AG10803 (cell line): ENCODE measurements around the gene GRM8.

Source experiments
- DNase-seq: peaks from one replicate; pipeline ENCODE4 v3.0.0; 2010; ENCODE audit warnings: low read depth
- H3K4me3 ChIP-seq: 2 replicates; pipeline ENCODE4 v1.5.1; 2011; ENCODE audit warnings: mild to moderate bottlenecking, low read length, control low read depth
- CTCF ChIP-seq: conservative IDR thresholded peaks from 2 replicates; pipeline ENCODE4 v1.5.1; 2011; ENCODE audit warnings: mild to moderate bottlenecking, low read length, control low read depth, inconsistent platforms

Gene GRM8

GRCh38 chr7:126440542-126440941, 812.2 kb downstream of the GRM8 start:
- no peak for TF ChIP-seq CTCF
- DNase-seq = no peak
- no peak overlapping the region for H3K4me3 ChIP-seq

DNA sequence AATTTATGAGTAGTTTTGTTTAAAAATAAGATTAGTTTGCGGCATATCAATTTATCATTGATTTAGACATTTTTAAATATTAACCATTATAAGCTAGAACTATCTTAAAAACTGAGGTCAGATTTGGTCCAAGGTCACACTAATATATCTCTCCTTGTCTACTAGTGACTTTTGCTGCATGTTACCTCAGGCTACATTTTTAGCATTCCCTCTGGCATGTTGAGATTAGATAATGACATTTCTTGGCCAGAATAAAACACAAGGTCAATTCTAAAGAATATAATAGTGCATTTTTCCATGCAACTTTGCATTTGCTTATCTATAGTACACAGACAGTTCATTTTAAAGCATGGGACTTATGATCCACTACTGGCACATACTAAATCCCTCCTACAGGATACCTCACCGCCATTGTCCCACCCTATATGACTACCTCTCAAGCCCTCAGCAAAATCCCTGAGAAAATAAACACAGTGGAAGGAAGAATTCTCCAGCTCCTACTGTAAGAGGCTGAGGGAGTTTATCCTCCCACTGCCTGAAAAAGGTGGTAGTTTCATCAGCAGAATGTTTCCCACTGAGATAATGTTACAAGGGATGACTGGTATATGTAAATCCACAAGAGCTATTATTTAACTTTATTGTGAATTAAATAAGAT, 816.4 kb downstream of the GRM8 start:
- TF ChIP-seq CTCF = no peak
- no peak overlapping the region for H3K4me3 ChIP-seq
- no peak for DNase-seq

DNA sequence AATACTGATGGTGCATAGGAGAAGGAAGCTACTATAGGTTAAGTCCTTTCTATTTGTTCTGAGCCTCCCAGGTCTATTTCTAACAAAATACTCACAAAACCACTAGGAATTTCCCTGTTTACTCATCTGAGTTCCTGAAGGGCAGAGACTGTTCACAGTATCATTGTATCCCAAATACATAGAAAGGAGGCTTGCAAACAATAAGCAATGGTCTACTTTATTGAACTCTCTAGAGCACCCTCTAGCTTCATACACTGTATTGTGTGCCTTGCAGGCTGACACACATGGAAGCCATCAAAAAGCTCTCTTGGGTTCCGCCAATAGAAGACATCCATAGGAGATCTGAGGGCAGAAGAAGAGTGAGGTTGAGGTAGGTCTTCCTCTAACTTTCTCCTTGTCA, 826.1 kb downstream of the GRM8 start:
- no peak overlapping the region for H3K4me3 ChIP-seq
- no peak for TF ChIP-seq CTCF
- no peak for DNase-seq

DNA sequence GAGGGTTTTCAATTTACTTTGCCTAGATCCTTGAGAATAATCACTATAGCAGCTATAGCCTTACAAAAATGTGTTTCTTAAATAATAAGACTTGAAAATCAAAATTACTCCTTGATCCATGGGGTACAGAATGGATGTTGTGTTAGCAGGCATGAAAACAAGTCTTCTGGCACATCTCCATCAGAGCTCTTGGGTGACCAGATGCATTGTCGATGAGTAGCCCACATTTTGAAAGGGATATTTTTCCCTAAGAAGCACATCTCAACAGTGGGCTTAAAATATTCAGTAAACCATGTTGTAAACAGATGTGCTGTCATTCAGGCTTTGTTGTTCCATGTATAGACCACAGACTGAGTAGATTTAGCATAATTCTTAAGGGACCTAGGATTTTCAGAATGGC, 827.8 kb downstream of the GRM8 start:
- TF ChIP-seq CTCF = no peak
- DNase-seq = no peak

DNA sequence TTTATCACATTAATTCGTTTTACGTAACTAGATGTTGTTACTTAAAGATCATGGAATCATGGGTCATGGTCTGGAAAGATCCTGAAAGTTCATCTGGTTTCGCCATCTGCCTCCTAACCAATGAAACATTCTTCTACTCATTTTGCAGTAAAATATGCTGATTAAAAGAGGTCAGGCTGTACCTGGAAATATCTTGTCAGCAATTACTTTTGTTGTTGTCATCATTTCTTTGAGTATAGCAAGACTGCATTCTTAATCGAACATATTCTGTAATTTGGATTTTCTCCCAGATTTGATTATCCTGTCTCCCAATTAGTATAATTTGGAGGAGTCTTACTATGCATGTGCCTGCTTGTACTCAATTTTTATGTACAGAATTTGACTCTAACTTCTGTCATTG, 833.7 kb downstream of the GRM8 start:
- no peak overlapping the region for H3K4me3 ChIP-seq
- no peak for DNase-seq
- TF ChIP-seq CTCF = no peak

More for the DNA sequence above, 827.8 kb downstream of the GRM8 start:
- no peak overlapping the region for H3K4me3 ChIP-seq

DNA sequence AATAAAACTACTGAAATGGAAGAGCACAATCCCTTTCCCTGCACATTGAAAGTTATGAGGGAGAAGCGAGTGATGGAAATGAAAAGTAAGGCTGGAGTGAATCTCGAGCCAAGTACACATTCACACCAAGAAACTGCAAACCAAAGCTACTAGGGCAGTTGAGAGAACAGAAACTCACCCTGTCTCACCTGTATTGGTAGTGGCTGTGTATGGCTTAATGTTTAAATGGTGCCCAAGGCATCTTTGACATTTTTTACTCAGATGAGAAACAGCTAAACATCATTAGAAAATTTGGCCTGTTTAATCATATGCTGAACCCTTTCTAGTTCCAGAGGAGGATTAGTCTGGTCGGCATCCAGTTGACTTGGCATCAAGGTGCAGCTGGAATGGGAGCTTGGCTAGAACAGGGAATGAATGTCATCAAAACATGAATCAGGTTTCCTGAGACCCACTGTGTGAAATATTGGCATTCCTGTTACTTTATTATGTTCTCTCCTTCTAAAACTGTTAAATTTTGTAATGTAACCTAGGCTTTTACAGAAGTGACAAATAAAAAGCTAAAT, 840.8 kb downstream of the GRM8 start:
- no peak for DNase-seq
- H3K4me3 ChIP-seq = no peak overlapping the region
- no peak for TF ChIP-seq CTCF
